ENCODE measurements around the gene DCST1. TPM values are rescaled to one million over a fixed set of nuclear protein-coding genes. Genes with fewer than 3 reads are reported as not detected.
A peak's percentile ranks its signal among the peaks of the same experiment; 100 is the strongest.

The DCST1 gene
- total and polyA plus RNA-seq, 2 of the 13 experiments (the other 11 are each of a cell fraction or from before 2014, with no cell fraction given): 0.04 TPM; not detected in 1

DNA sequence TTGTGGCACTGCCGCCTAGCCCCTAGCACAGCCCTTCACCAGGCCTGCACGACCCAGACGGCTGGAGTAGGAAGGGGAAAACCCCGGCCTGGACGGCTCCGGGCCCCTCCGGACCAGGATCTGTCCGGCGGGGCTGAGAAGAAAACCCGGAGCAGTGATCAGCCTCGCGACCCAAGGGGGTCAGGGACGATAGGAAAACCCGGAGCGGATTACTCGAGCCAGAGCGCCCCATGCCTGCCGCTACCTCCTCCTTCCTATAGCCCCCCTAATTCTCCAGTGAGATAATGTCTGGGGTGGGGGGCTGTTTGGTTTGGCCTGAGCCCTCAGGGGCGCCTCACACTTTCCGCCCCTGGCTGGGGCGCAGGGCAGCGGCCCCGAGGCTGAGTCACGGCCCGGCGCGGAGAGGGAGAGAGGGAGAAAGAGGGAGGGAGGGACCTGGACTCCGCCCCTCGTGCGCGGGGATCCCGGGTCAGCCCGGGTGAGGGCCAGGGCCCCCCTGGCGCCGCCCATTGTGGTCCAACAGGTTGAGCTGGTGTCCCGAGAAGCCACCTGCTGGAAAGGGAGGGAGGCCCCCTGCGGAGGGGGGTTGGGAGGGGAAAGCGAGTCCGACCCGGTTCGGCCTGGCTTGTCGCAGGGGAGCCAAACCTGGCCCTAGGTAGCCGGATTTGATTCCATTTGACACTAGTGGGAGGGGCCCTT is 32.7 kb upstream of the DCST1 start (continued):
- TF ChIP-seq, protein P1, sequence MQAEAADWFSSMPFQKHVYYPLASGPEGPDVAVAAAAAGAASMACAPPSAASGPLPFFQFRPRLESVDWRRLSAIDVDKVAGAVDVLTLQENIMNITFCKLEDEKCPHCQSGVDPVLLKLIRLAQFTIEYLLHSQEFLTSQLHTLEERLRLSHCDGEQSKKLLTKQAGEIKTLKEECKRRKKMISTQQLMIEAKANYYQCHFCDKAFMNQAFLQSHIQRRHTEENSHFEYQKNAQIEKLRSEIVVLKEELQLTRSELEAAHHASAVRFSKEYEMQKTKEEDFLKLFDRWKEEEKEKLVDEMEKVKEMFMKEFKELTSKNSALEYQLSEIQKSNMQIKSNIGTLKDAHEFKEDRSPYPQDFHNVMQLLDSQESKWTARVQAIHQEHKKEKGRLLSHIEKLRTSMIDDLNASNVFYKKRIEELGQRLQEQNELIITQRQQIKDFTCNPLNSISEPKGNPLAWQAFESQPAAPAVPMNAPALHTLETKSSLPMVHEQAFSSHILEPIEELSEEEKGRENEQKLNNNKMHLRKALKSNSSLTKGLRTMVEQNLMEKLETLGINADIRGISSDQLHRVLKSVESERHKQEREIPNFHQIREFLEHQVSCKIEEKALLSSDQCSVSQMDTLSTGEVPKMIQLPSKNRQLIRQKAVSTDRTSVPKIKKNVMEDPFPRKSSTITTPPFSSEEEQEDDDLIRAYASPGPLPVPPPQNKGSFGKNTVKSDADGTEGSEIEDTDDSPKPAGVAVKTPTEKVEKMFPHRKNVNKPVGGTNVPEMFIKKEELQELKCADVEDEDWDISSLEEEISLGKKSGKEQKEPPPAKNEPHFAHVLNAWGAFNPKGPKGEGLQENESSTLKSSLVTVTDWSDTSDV (CRISPR knock-in tag; IDR thresholded peaks at IDR 0.05): no peak
- TF ChIP-seq EED (CRISPR knock-in tag; IDR thresholded peaks at IDR 0.05): peak; percentile 14; the same call in 1 of the 2 replicates
- TF ChIP-seq, protein P2, sequence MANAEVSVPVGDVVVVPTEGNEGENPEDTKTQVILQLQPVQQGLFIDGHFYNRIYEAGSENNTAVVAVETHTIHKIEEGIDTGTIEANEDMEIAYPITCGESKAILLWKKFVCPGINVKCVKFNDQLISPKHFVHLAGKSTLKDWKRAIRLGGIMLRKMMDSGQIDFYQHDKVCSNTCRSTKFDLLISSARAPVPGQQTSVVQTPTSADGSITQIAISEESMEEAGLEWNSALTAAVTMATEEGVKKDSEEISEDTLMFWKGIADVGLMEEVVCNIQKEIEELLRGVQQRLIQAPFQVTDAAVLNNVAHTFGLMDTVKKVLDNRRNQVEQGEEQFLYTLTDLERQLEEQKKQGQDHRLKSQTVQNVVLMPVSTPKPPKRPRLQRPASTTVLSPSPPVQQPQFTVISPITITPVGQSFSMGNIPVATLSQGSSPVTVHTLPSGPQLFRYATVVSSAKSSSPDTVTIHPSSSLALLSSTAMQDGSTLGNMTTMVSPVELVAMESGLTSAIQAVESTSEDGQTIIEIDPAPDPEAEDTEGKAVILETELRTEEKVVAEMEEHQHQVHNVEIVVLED (CRISPR knock-in tag; IDR thresholded peaks at IDR 0.05; ENCODE audit: borderline replicate concordance): 0 out of 2 replicates have a peak, but pooled peaks have one; percentile 57
- TF ChIP-seq, protein P3, sequence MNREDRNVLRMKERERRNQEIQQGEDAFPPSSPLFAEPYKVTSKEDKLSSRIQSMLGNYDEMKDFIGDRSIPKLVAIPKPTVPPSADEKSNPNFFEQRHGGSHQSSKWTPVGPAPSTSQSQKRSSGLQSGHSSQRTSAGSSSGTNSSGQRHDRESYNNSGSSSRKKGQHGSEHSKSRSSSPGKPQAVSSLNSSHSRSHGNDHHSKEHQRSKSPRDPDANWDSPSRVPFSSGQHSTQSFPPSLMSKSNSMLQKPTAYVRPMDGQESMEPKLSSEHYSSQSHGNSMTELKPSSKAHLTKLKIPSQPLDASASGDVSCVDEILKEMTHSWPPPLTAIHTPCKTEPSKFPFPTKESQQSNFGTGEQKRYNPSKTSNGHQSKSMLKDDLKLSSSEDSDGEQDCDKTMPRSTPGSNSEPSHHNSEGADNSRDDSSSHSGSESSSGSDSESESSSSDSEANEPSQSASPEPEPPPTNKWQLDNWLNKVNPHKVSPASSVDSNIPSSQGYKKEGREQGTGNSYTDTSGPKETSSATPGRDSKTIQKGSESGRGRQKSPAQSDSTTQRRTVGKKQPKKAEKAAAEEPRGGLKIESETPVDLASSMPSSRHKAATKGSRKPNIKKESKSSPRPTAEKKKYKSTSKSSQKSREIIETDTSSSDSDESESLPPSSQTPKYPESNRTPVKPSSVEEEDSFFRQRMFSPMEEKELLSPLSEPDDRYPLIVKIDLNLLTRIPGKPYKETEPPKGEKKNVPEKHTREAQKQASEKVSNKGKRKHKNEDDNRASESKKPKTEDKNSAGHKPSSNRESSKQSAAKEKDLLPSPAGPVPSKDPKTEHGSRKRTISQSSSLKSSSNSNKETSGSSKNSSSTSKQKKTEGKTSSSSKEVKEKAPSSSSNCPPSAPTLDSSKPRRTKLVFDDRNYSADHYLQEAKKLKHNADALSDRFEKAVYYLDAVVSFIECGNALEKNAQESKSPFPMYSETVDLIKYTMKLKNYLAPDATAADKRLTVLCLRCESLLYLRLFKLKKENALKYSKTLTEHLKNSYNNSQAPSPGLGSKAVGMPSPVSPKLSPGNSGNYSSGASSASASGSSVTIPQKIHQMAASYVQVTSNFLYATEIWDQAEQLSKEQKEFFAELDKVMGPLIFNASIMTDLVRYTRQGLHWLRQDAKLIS (CRISPR knock-in tag; IDR thresholded peaks at IDR 0.05): no peak
- TF ChIP-seq, protein P4, sequence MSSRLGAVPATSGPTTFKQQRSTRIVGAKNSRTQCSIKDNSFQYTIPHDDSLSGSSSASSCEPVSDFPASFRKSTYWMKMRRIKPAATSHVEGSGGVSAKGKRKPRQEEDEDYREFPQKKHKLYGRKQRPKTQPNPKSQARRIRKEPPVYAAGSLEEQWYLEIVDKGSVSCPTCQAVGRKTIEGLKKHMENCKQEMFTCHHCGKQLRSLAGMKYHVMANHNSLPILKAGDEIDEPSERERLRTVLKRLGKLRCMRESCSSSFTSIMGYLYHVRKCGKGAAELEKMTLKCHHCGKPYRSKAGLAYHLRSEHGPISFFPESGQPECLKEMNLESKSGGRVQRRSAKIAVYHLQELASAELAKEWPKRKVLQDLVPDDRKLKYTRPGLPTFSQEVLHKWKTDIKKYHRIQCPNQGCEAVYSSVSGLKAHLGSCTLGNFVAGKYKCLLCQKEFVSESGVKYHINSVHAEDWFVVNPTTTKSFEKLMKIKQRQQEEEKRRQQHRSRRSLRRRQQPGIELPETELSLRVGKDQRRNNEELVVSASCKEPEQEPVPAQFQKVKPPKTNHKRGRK (CRISPR knock-in tag; IDR thresholded peaks at IDR 0.05): no peak
- TF ChIP-seq RELA (CRISPR knock-in tag; IDR thresholded peaks at IDR 0.05): no peak
- peak; percentile 58 for TF ChIP-seq PHF8 (CRISPR knock-in tag; IDR thresholded peaks at IDR 0.05)
- TF ChIP-seq, protein P5, sequence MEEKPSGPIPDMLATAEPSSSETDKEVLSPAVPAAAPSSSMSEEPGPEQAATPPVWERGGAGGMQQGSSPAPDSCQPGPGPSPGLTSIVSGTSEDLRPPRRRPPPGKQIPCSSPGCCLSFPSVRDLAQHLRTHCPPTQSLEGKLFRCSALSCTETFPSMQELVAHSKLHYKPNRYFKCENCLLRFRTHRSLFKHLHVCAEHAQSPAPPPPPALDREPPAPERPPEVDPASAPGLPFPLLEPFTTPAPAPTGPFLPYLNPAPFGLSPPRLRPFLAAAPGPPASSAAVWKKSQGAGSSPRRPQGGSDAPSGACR (CRISPR knock-in tag; IDR thresholded peaks at IDR 0.05): peak; percentile 69
- TF ChIP-seq JUN (CRISPR knock-in tag; IDR thresholded peaks at IDR 0.05): peak; percentile 73; the same call in 1 of the 2 replicates
- TF ChIP-seq ZNF569 (CRISPR knock-in tag; IDR thresholded peaks at IDR 0.05; ENCODE audit: borderline replicate concordance): no peak
- TF ChIP-seq NFKB2 (CRISPR knock-in tag; IDR thresholded peaks at IDR 0.05; ENCODE audit: borderline replicate concordance): 0 out of 2 replicates have a peak, but pooled peaks have one; percentile 70
- TF ChIP-seq RFXAP (CRISPR knock-in tag; IDR thresholded peaks at IDR 0.05; ENCODE audit: borderline replicate concordance): peak; percentile 25; the same call in 1 of the 2 replicates
- TF ChIP-seq, protein P6, sequence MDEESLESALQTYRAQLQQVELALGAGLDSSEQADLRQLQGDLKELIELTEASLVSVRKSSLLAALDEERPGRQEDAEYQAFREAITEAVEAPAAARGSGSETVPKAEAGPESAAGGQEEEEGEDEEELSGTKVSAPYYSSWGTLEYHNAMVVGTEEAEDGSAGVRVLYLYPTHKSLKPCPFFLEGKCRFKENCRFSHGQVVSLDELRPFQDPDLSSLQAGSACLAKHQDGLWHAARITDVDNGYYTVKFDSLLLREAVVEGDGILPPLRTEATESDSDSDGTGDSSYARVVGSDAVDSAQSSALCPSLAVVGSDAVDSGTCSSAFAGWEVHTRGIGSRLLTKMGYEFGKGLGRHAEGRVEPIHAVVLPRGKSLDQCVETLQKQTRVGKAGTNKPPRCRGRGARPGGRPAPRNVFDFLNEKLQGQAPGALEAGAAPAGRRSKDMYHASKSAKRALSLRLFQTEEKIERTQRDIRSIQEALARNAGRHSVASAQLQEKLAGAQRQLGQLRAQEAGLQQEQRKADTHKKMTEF (CRISPR knock-in tag; IDR thresholded peaks at IDR 0.05): peak; percentile 93
- TF ChIP-seq SOX13 (IDR thresholded peaks at IDR 0.05): peak; percentile 62
- TF ChIP-seq SOX13 (CRISPR knock-in tag; conservative IDR thresholded peaks at IDR 0.05 in 1 of 2, IDR thresholded peaks at IDR 0.05 in 1 of 2): peak in 1 of 2 experiments; percentile 70; a peak in 2 of 4 replicates
- TF ChIP-seq TBX3 (IDR thresholded peaks at IDR 0.05; ENCODE audit: borderline replicate concordance): peak; percentile 80; the same call in 1 of the 2 replicates
